KG1 (cell line): ENCODE measurements around the gene HES4.
A peak's percentile ranks its signal among the peaks of the same experiment; 100 is the strongest.
"Not testable (repeated sequence)": the region's sequence is repeated elsewhere in the genome, so short reads cannot be mapped to it uniquely, and the experiment has no call there.

Experiments
- DNase-seq: peaks from one replicate; lab custom pipeline; 2025; lab: John Stamatoyannopoulos, UW

The HES4 gene

GRCh38 chr1:1033009-1033587 lies 33.2 kb upstream of the HES4 start:
- peak; percentile 28 for DNase-seq

GRCh38 chr1:1032424-1032823 lies 32.5 kb upstream of the HES4 start:
- no peak for DNase-seq

- DNase-seq = no peak
Measured at GRCh38 chr1:1031659-1032235, 31.9 kb upstream of the HES4 start.

- DNase-seq = not testable (repeated sequence)
Measured at GRCh38 chr1:1030867-1031658, 31.2 kb upstream of the HES4 start.

- no peak for DNase-seq
Measured at GRCh38 chr1:1027791-1028190, 27.9 kb upstream of the HES4 start.

GRCh38 chr1:1026599-1027413 lies 26.9 kb upstream of the HES4 start:
- no peak for DNase-seq

GRCh38 chr1:1025730-1026129 lies 25.8 kb upstream of the HES4 start:
- no peak for DNase-seq

GRCh38 chr1:1024771-1025699 lies 25.1 kb upstream of the HES4 start:
- DNase-seq = no peak

GRCh38 chr1:1024149-1024770 lies 24.4 kb upstream of the HES4 start:
- DNase-seq = no peak

- no peak for DNase-seq
Measured at GRCh38 chr1:1023700-1024099, 23.8 kb upstream of the HES4 start.

- no peak for DNase-seq
Measured at GRCh38 chr1:1022302-1023009, 22.6 kb upstream of the HES4 start.

- no peak for DNase-seq
Measured at GRCh38 chr1:1021920-1022259, 22.0 kb upstream of the HES4 start.

GRCh38 chr1:1021010-1021919 lies 21.4 kb upstream of the HES4 start:
- DNase-seq = no peak

GRCh38 chr1:1020415-1021009 lies 20.6 kb upstream of the HES4 start:
- DNase-seq = no peak

GRCh38 chr1:1020000-1020404 lies 20.1 kb upstream of the HES4 start, which contains the start of gene AGRN:
AGRN (plus strand) TSS chr1:1020120; CDS start chr1:1020173, 53 bp downstream.
- no peak for DNase-seq

GRCh38 chr1:1019122-1019999 lies 19.5 kb upstream of the HES4 start:
- peak; percentile 47 for DNase-seq

- not testable (repeated sequence) for DNase-seq
Measured at GRCh38 chr1:1018321-1018685, 18.4 kb upstream of the HES4 start.
